AG20443 (cell line): ENCODE results near the gene SLC25A21.
"Not testable (repeated sequence)": the region's sequence is repeated elsewhere in the genome, so short reads cannot be mapped to it uniquely, and the experiment has no call there.

Source experiments
- DNase-seq: peaks from one replicate; pipeline ENCODE4 v3.0.0; 2012; ENCODE audit warnings: low spot score, mixed read lengths

The SLC25A21 gene

GRCh38 chr14:37088356-37089215 lies 83.8 kb downstream of the SLC25A21 start:
- DNase-seq: no peak

GRCh38 chr14:37087520-37087919 lies 84.9 kb downstream of the SLC25A21 start:
- DNase-seq: no peak

GRCh38 chr14:37083599-37083998 lies 88.8 kb downstream of the SLC25A21 start:
- DNase-seq: no peak

GRCh38 chr14:37082449-37082848 lies 90.0 kb downstream of the SLC25A21 start:
- no peak for DNase-seq

- no peak for DNase-seq
These were observed 90.5 kb downstream of the SLC25A21 start for GRCh38 chr14:37081856-37082255.

DNA sequence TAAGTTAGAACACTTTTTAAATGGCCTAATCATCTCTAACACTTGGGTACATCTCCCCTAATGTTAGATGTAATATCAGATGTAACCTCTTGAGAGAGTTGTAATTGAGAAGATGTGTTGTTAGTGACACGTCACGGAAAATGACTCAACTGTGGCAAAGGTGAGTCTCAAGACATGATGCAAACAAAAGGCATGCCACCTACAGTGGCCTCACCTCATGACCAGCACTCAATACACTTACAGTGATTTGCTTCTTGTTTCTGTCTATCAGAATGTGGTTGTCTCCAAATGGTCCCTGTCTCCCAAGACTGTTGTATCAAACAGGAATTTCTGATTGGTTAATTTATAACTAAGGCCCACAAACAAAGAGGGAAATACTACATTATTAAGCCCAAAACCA lies 91.2 kb downstream of the SLC25A21 start:
- DNase-seq: no peak

- peak; percentile 23 for DNase-seq
These were observed 94.3 kb downstream of the SLC25A21 start for GRCh38 chr14:37078131-37078530.

DNA sequence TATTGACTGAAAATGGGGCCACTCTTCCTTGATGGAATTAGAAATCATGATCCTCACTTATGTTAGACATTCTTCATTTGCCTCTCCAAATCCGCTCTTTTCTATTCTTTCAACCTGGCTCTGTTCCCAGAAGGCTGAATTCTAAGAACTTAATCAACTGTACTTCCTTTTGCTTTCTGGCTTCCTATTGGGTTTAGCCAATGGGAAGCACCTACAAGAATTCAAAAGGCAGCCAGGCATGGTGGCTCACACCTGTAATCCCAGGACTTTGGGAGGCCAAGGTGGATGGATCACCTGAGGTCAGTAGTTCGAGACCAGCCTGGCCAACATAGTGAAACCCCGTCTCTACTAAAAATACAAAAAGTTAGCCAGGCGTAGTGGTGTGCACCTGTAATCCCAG lies 98.1 kb downstream of the SLC25A21 start:
- DNase-seq: not testable (repeated sequence)

GRCh38 chr14:37063467-37064240 lies 108.8 kb downstream of the SLC25A21 start:
- no peak for DNase-seq

GRCh38 chr14:37062191-37062803 lies 110.1 kb downstream of the SLC25A21 start:
- no peak for DNase-seq

DNA sequence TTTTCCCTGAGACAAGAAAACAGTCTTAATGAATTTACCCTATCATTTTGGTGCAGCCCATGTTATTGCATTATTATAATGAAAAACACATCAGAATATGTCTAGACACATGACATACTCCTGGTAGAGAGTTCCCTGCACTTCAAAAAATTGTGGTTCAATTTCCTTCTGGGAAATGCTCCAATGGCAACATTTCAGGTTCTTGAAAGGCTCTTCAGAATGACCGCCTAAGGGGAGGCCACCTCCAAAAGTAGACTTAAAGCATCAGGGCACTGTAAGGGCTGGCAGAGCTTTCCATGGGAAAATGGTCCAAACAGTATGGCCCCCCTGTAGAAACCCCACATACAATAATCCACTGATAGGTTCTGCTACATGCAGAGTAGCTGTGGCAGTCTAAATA lies 110.7 kb downstream of the SLC25A21 start:
- no peak for DNase-seq

- DNase-seq: no peak
These were observed 111.7 kb downstream of the SLC25A21 start for GRCh38 chr14:37060496-37061260.

GRCh38 chr14:37057776-37058175 lies 114.6 kb downstream of the SLC25A21 start:
- no peak for DNase-seq

DNA sequence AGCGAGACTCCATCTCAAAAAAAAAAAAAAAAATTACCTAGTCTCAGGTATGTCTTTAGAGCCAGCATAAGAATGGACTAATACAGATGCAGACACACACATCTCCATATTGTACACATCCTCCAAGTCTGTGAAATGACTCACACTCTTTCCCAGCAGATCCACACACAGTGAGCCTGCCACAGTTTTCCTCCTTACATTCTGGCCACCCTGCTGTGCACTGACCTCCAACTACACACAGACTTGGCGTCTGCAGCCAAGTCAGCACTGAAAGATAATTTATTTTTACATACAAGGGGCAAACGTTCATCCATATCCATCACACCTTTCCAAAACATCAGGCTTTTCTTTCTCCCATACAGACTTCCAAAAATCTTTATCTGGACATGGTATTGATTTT lies 115.9 kb downstream of the SLC25A21 start:
- DNase-seq: peak; percentile 71

DNA sequence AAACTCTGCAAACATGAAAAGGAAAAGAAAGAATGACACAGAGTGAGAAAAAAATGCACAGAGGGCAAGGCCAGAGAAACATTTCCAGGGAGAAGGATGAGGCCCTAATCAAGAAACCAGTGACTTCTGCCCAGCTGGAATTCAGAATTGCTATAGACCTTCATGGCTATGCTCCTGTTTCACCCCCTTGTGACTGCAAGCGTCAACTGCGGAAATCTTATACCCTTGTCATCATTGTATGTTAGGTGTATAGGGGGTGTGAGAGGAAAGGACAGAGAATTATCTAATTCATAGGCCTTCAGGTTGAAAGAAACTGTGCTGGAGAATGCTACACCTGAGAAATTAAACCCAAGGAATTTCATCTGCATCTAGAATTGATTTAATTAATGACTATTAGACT lies 117.5 kb downstream of the SLC25A21 start:
- DNase-seq: no peak

DNA sequence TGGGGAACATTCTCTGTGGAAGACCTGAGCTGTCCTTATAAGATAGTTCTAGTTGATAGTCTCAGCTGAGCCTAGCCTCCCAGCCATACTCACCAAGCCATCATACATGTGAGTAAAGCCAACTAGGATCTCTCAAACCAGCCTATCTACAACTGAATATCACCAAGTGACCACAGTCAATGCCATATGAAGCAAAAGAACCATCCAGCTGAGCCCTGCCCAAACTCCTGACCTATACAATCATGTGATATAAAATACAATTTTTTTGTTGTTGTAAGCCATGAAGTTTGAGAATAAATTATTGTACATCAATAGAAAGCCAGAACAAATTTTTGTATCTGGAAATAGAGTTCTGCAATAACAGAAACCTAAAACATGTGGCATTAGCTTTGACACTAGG lies 118.3 kb downstream of the SLC25A21 start:
- DNase-seq: no peak

GRCh38 chr14:37051680-37052079 lies 120.7 kb downstream of the SLC25A21 start:
- DNase-seq: no peak

- peak; percentile 28 for DNase-seq
These were observed 121.3 kb downstream of the SLC25A21 start for GRCh38 chr14:37051153-37051552.

DNA sequence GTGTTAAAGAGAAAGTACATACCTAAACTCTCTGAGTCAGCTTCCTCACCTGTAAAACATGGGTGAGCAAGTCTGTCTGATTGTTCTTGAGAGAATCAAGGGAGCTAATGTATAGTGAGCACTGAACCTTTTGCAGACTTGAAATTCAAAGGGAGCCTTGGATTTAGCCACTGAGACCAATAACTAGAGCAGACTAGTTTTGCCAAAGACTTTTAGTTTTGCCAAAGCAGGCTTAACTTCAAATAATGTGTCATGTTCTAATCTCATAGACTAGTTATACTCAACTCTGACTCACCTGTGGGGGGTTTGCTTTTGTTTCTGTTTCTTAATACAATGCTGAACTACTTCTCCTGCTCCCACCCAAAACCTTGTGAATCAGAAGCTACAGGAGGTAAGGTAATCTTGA lies 123.7 kb downstream of the SLC25A21 start:
- no peak for DNase-seq

- no peak for DNase-seq
These were observed 124.4 kb downstream of the SLC25A21 start for GRCh38 chr14:37047996-37048395.

- DNase-seq: no peak
These were observed 125.2 kb downstream of the SLC25A21 start for GRCh38 chr14:37047226-37047625.

GRCh38 chr14:37046815-37047214 lies 125.6 kb downstream of the SLC25A21 start:
- no peak for DNase-seq
